ENCODE data around the gene ANGPTL4. TPM values are rescaled to one million over a fixed set of nuclear protein-coding genes. Genes with fewer than 3 reads are reported as not detected.

ANGPTL4 gene
- total and polyA plus RNA-seq, 2 of the 13 experiments (the other 11 are each of a cell fraction or from before 2014, with no cell fraction given) = 0.80 to 21.7 TPM

GRCh38 chr19:8357007-8357521 lies 6.9 kb upstream of the ANGPTL4 start (continued):
- TF ChIP-seq, protein P1, sequence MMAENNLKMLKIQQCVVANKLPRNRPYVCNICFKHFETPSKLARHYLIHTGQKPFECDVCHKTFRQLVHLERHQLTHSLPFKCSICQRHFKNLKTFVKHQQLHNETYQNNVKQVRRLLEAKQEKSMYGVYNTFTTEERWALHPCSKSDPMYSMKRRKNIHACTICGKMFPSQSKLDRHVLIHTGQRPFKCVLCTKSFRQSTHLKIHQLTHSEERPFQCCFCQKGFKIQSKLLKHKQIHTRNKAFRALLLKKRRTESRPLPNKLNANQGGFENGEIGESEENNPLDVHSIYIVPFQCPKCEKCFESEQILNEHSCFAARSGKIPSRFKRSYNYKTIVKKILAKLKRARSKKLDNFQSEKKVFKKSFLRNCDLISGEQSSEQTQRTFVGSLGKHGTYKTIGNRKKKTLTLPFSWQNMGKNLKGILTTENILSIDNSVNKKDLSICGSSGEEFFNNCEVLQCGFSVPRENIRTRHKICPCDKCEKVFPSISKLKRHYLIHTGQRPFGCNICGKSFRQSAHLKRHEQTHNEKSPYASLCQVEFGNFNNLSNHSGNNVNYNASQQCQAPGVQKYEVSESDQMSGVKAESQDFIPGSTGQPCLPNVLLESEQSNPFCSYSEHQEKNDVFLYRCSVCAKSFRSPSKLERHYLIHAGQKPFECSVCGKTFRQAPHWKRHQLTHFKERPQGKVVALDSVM (CRISPR knock-in tag; IDR thresholded peaks at IDR 0.05) = peak; percentile 100
- TF ChIP-seq ZBTB14 (CRISPR knock-in tag; IDR thresholded peaks at IDR 0.05) = no peak
- TF ChIP-seq MAFK (conservative IDR thresholded peaks at IDR 0.05 in 1 of 2, IDR thresholded peaks at IDR 0.05 in 1 of 2; ENCODE audit: low read length in 2 of 2) = peak in 1 of 2 experiments; percentile 33; a peak in 2 of 4 replicates
- peak; percentile 83 for TF ChIP-seq KDM6A (CRISPR knock-in tag; IDR thresholded peaks at IDR 0.05; ENCODE audit: low read depth)
- TF ChIP-seq, protein P2, sequence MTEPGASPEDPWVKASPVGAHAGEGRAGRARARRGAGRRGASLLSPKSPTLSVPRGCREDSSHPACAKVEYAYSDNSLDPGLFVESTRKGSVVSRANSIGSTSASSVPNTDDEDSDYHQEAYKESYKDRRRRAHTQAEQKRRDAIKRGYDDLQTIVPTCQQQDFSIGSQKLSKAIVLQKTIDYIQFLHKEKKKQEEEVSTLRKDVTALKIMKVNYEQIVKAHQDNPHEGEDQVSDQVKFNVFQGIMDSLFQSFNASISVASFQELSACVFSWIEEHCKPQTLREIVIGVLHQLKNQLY (CRISPR knock-in tag; IDR thresholded peaks at IDR 0.05) = peak; percentile 93
- TF ChIP-seq, protein P3, sequence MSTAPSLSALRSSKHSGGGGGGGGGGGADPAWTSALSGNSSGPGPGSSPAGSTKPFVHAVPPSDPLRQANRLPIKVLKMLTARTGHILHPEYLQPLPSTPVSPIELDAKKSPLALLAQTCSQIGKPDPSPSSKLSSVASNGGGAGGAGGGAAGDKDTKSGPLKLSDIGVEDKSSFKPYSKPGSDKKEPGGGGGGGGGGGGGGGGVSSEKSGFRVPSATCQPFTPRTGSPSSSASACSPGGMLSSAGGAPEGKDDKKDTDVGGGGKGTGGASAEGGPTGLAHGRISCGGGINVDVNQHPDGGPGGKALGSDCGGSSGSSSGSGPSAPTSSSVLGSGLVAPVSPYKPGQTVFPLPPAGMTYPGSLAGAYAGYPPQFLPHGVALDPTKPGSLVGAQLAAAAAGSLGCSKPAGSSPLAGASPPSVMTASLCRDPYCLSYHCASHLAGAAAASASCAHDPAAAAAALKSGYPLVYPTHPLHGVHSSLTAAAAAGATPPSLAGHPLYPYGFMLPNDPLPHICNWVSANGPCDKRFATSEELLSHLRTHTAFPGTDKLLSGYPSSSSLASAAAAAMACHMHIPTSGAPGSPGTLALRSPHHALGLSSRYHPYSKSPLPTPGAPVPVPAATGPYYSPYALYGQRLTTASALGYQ (CRISPR knock-in tag; IDR thresholded peaks at IDR 0.05) = peak; percentile 88; the same call in 1 of the 2 replicates
- TF ChIP-seq HMG20A (CRISPR knock-in tag; IDR thresholded peaks at IDR 0.05; ENCODE audit: borderline replicate concordance) = peak; percentile 85; the same call in 1 of the 2 replicates
- TF ChIP-seq ZKSCAN8 (CRISPR knock-in tag; IDR thresholded peaks at IDR 0.05; ENCODE audit: borderline replicate concordance) = peak; percentile 79
- TF ChIP-seq RCOR2 (CRISPR knock-in tag; IDR thresholded peaks at IDR 0.05) = peak; percentile 99
- TF ChIP-seq ZNF616 (CRISPR knock-in tag; IDR thresholded peaks at IDR 0.05; ENCODE audit: low read depth) = no peak
- TF ChIP-seq ZNF75D (CRISPR knock-in tag; IDR thresholded peaks at IDR 0.05; ENCODE audit: borderline replicate concordance) = no peak
- TF ChIP-seq YEATS4 (CRISPR knock-in tag; IDR thresholded peaks at IDR 0.05; ENCODE audit: borderline replicate concordance) = peak; percentile 59; the same call in 1 of the 2 replicates
- 0 out of 2 replicates have a peak, but pooled peaks have one; percentile 41 for TF ChIP-seq ZNF354B (CRISPR knock-in tag; IDR thresholded peaks at IDR 0.05)
- TF ChIP-seq DPF2 (CRISPR knock-in tag; IDR thresholded peaks at IDR 0.05; ENCODE audit: borderline replicate concordance, low read depth) = peak; percentile 83
- TF ChIP-seq ZNF460 (CRISPR knock-in tag; IDR thresholded peaks at IDR 0.05; ENCODE audit: borderline replicate concordance) = peak; percentile 51; the same call in 1 of the 2 replicates
- no peak for TF ChIP-seq CENPBD1 (CRISPR knock-in tag; IDR thresholded peaks at IDR 0.05; ENCODE audit: borderline replicate concordance, low read depth)
- peak; percentile 100 for TF ChIP-seq SOX5 (CRISPR knock-in tag; IDR thresholded peaks at IDR 0.05; ENCODE audit: borderline replicate concordance)
- TF ChIP-seq TRIM24 (CRISPR knock-in tag; IDR thresholded peaks at IDR 0.05) = 0 out of 2 replicates have a peak, but pooled peaks have one; percentile 66
- peak; percentile 66; the same call in 1 of the 2 replicates for TF ChIP-seq ZBTB7A (CRISPR knock-in tag; IDR thresholded peaks at IDR 0.05)
- peak; percentile 88; the same call in 1 of the 2 replicates for TF ChIP-seq TBX3 (IDR thresholded peaks at IDR 0.05; ENCODE audit: borderline replicate concordance)
- peak; percentile 79 for TF ChIP-seq ZNF331 (CRISPR knock-in tag; IDR thresholded peaks at IDR 0.05)
- TF ChIP-seq NONO (IDR thresholded peaks at IDR 0.05) = no peak
- TF ChIP-seq NONO (CRISPR knock-in tag; conservative IDR thresholded peaks at IDR 0.05) = peak; percentile 89
